Activated naive CD4-positive, alpha-beta T cell treated with anti-CD3 and anti-CD28 coated beads, Interleukin-2, amount 50 U/mL, for 72 hours (primary cell): Measurements from ENCODE around the gene RANBP10. TPM values are rescaled to one million over a fixed set of nuclear protein-coding genes. Genes with fewer than 3 reads are reported as not detected.

Experiments used
- ATAC-seq, 2 donors: fragments of 150-1000 bp; cut with Tn5 transposase; 2 replicates each; pipeline ENCODE4 v1.10.0; 2021; ENCODE audit warnings: mild to moderate bottlenecking in 2 of 2, moderate library complexity in 2 of 2
- DNase-seq, 2 donors: peaks; one replicate each; pipeline ENCODE4 v3.0.0; 2021 to 2022; ENCODE audit warnings: low spot score in 2 of 2
- H3K27ac Mint-ChIP-seq, 2 donors: one replicate each; pipeline ENCODE4 v1.8.0; 2022; ENCODE audit warnings: mild to moderate bottlenecking in 2 of 2, mixed read lengths in 2 of 2
- H3K36me3 Mint-ChIP-seq, 2 donors: one replicate each; pipeline ENCODE4 v1.8.0; 2022; ENCODE audit warnings: mixed read lengths in 2 of 2
- H3K9me3 Mint-ChIP-seq, 2 donors: one replicate each; pipeline ENCODE4 v1.8.0; 2022; ENCODE audit warnings: mixed read lengths in 2 of 2
- total RNA-seq, 2 donors: library from RNA; stranded (reverse); gene quantifications; one replicate each; pipeline ENCODE4 v1.2.3, GENCODE V29; 2022

RANBP10 gene
- total RNA-seq, 2 donors from 2014 or later = 18.3 to 21.2 TPM

GRCh38 chr16:67719048-67719777 lies 87.1 kb downstream of the RANBP10 start, which contains the start of gene GFOD2:
Gene GFOD2 (minus strand): TSS chr16:67719316. CDS start chr16:67685715, 33,601 bp downstream.
- H3K9me3 Mint-ChIP-seq = no peaks in the 10 kb centered on the region
- DNase-seq (peak; percentile 98 to 99), ATAC-seq (peak; percentile 90 to 94)
- H3K36me3 Mint-ChIP-seq = peaks cover 11 to 14% of the 10 kb centered on the region in 2 donors
- peak within 1 kb of the TSS; percentile 98 for H3K27ac Mint-ChIP-seq

GRCh38 chr16:67718668-67719047 lies 87.7 kb downstream of the RANBP10 start:
- ATAC-seq (peak; percentile 13 to 28), DNase-seq (peak in 1 of 2 donors; percentile 25)
- no peaks in the 10 kb centered on the region for H3K9me3 Mint-ChIP-seq
- peaks cover 11 to 14% of the 10 kb centered on the region in 2 donors for H3K36me3 Mint-ChIP-seq
- H3K27ac Mint-ChIP-seq = peak overlapping the region; percentile 98

GRCh38 chr16:67716097-67716496 lies 90.3 kb downstream of the RANBP10 start:
- H3K36me3 Mint-ChIP-seq = peaks cover 11 to 14% of the 10 kb centered on the region in 2 donors
- no peaks in the 10 kb centered on the region for H3K9me3 Mint-ChIP-seq
- H3K27ac Mint-ChIP-seq = no peak overlapping the region
- ATAC-seq (no peak), DNase-seq (no peak)

- H3K9me3 Mint-ChIP-seq = no peaks in the 10 kb centered on the region
- ATAC-seq = no peak
- H3K27ac Mint-ChIP-seq = no peak overlapping the region
- DNase-seq = no peak
- peaks cover 11 to 14% of the 10 kb centered on the region in 2 donors for H3K36me3 Mint-ChIP-seq
Observed at GRCh38 chr16:67714522-67714921, 91.8 kb downstream of the RANBP10 start.

- DNase-seq (no peak), ATAC-seq (no peak)
- Mint-ChIP-seq H3K27ac (no peak overlapping the region), H3K36me3 (peaks cover 5 to 10% of the 10 kb centered on the region in 2 donors), H3K9me3 (no peaks in the 10 kb centered on the region)
Observed at GRCh38 chr16:67713647-67714273, 92.6 kb downstream of the RANBP10 start.

- DNase-seq (no peak), ATAC-seq (no peak)
- no peaks in the 10 kb centered on the region for H3K36me3 Mint-ChIP-seq
- no peak overlapping the region for H3K27ac Mint-ChIP-seq
- H3K9me3 Mint-ChIP-seq = no peaks in the 10 kb centered on the region
Observed at GRCh38 chr16:67710607-67711006, 95.8 kb downstream of the RANBP10 start.

- H3K36me3 Mint-ChIP-seq = no peaks in the 10 kb centered on the region
- ATAC-seq (no peak), DNase-seq (no peak)
- H3K27ac Mint-ChIP-seq = peak overlapping the region in 1 of 2 donors; percentile 51
- no peaks in the 10 kb centered on the region for H3K9me3 Mint-ChIP-seq
Observed at GRCh38 chr16:67709050-67709449, 97.3 kb downstream of the RANBP10 start.

- ATAC-seq = peak in 1 of 2 donors; percentile 21
- DNase-seq = no peak
- H3K36me3 Mint-ChIP-seq = no peaks in the 10 kb centered on the region
- H3K27ac Mint-ChIP-seq = no peak overlapping the region
- H3K9me3 Mint-ChIP-seq = no peaks in the 10 kb centered on the region
Observed at GRCh38 chr16:67708368-67708771, 98.0 kb downstream of the RANBP10 start.

GRCh38 chr16:67707790-67708189 lies 98.6 kb downstream of the RANBP10 start:
- Mint-ChIP-seq H3K27ac (no peak overlapping the region), H3K9me3 (no peaks in the 10 kb centered on the region), H3K36me3 (no peaks in the 10 kb centered on the region)
- DNase-seq (no peak), ATAC-seq (no peak)

GRCh38 chr16:67707210-67707609 lies 99.2 kb downstream of the RANBP10 start:
- H3K27ac Mint-ChIP-seq = no peak overlapping the region
- ATAC-seq (no peak), DNase-seq (no peak)
- H3K36me3 Mint-ChIP-seq = no peaks in the 10 kb centered on the region
- no peaks in the 10 kb centered on the region for H3K9me3 Mint-ChIP-seq

GRCh38 chr16:67704110-67704509 lies 102.2 kb downstream of the RANBP10 start:
- no peak for DNase-seq
- H3K27ac Mint-ChIP-seq = peak overlapping the region in 1 of 2 donors; percentile 86
- no peaks in the 10 kb centered on the region for H3K36me3 Mint-ChIP-seq
- no peak for ATAC-seq
- H3K9me3 Mint-ChIP-seq = no peaks in the 10 kb centered on the region

GRCh38 chr16:67703626-67704025 lies 102.7 kb downstream of the RANBP10 start:
- Mint-ChIP-seq H3K9me3 (no peaks in the 10 kb centered on the region), H3K27ac (peak overlapping the region; percentile 61 to 86), H3K36me3 (peaks cover 0 to 4% of the 10 kb centered on the region in 2 donors)
- ATAC-seq (peak; percentile 87 to 90), DNase-seq (no peak)

- no peak for ATAC-seq
- no peak overlapping the region for H3K27ac Mint-ChIP-seq
- no peaks in the 10 kb centered on the region for H3K9me3 Mint-ChIP-seq
- H3K36me3 Mint-ChIP-seq = peaks cover 0 to 7% of the 10 kb centered on the region in 2 donors
- DNase-seq = no peak
Observed at GRCh38 chr16:67702130-67702529, 104.2 kb downstream of the RANBP10 start.

GRCh38 chr16:67701420-67701819 lies 104.9 kb downstream of the RANBP10 start:
- Mint-ChIP-seq H3K36me3 (peaks cover 0 to 7% of the 10 kb centered on the region in 2 donors), H3K9me3 (no peaks in the 10 kb centered on the region), H3K27ac (no peak overlapping the region)
- DNase-seq (no peak), ATAC-seq (no peak)

- no peak for DNase-seq
- H3K36me3 Mint-ChIP-seq = peaks cover 0 to 7% of the 10 kb centered on the region in 2 donors
- no peaks in the 10 kb centered on the region for H3K9me3 Mint-ChIP-seq
- H3K27ac Mint-ChIP-seq = no peak overlapping the region
- no peak for ATAC-seq
Observed at GRCh38 chr16:67699265-67699664, 107.1 kb downstream of the RANBP10 start.

- no peak for DNase-seq
- peaks cover 0 to 7% of the 10 kb centered on the region in 2 donors for H3K36me3 Mint-ChIP-seq
- no peak for ATAC-seq
- no peaks in the 10 kb centered on the region for H3K9me3 Mint-ChIP-seq
- H3K27ac Mint-ChIP-seq = no peak overlapping the region
Observed at GRCh38 chr16:67697422-67698185, 108.8 kb downstream of the RANBP10 start.

GRCh38 chr16:67694611-67695010 lies 111.7 kb downstream of the RANBP10 start:
- H3K27ac Mint-ChIP-seq = no peak overlapping the region
- DNase-seq = no peak
- no peak for ATAC-seq
- H3K9me3 Mint-ChIP-seq = no peaks in the 10 kb centered on the region
- peaks cover 0 to 7% of the 10 kb centered on the region in 2 donors for H3K36me3 Mint-ChIP-seq
